Right renal cortex interstitium (tissue), 3 donors: ENCODE results near the gene CLEC20A. TPM values are rescaled to one million over a fixed set of nuclear protein-coding genes. Genes with fewer than 3 reads are reported as not detected.

Experiments
- polyA plus RNA-seq, 3 donors: library from polyadenylated mRNA; unstranded; fragments of 120-200 nt; gene quantifications; one replicate each; pipeline ENCODE4 v1.2.1, GENCODE V29; 2013; ENCODE audit not compliant: insufficient read length in 3 of 3

Gene CLEC20A
- polyA plus RNA-seq, 3 donors: 0.13 to 0.37 (median 0.29) TPM

Other genes with a start within 250 kb of the CLEC20A start
- not detected for gene TEX35, start 16.1 kb upstream of the CLEC20A start, polyA plus RNA-seq
- 10 to 100 TPM; 34.2 to 37.1 (median 34.2) TPM for gene RALGPS2, start 228.3 kb upstream of the CLEC20A start, polyA plus RNA-seq